ENCODE data around the gene NKD2. TPM values are rescaled to one million over a fixed set of nuclear protein-coding genes. Genes with fewer than 3 reads are reported as not detected.
"Not testable (repeated sequence)": the region's sequence is repeated elsewhere in the genome, so short reads cannot be mapped to it uniquely, and the experiment has no call there.

NKD2 gene
- total RNA-seq, 1 donor from 2014 or later: 20.6 TPM

- DNase-seq (ENCODE audit: low read depth, low spot score): no peak
- no peak for TF ChIP-seq CTCF (conservative IDR thresholded peaks at IDR 0.05)
- H3K9me3 Mint-ChIP-seq: no peaks in the 10 kb centered on the region
- no peak overlapping the region for H3K4me3 Mint-ChIP-seq
- H3K27me3 Mint-ChIP-seq (ENCODE audit: low read depth): no peaks in the 10 kb centered on the region
- peaks cover 11% of the 10 kb centered on the region for H3K4me1 Mint-ChIP-seq
- H3K36me3 Mint-ChIP-seq (ENCODE audit: low read depth): no peaks in the 10 kb centered on the region
- H3K27ac Mint-ChIP-seq (ENCODE audit: unreplicated experiment): no peak overlapping the region
These were observed 9.3 kb downstream of the NKD2 start for GRCh38 chr5:1017691-1018455.

GRCh38 chr5:1018596-1018995 is 10.0 kb downstream of the NKD2 start:
- H3K27me3 Mint-ChIP-seq (ENCODE audit: low read depth): no peaks in the 10 kb centered on the region
- TF ChIP-seq CTCF (conservative IDR thresholded peaks at IDR 0.05): no peak
- no peaks in the 10 kb centered on the region for H3K36me3 Mint-ChIP-seq (ENCODE audit: low read depth)
- peaks cover 11% of the 10 kb centered on the region for H3K4me1 Mint-ChIP-seq
- H3K4me3 Mint-ChIP-seq: no peak overlapping the region
- no peaks in the 10 kb centered on the region for H3K9me3 Mint-ChIP-seq
- no peak for DNase-seq (ENCODE audit: low read depth, low spot score)
- no peak overlapping the region for H3K27ac Mint-ChIP-seq (ENCODE audit: unreplicated experiment)

GRCh38 chr5:1019001-1019905 is 10.7 kb downstream of the NKD2 start:
- H3K4me3 Mint-ChIP-seq: no peak overlapping the region
- H3K9me3 Mint-ChIP-seq: no peaks in the 10 kb centered on the region
- peaks cover 11% of the 10 kb centered on the region for H3K4me1 Mint-ChIP-seq
- H3K27me3 Mint-ChIP-seq (ENCODE audit: low read depth): no peaks in the 10 kb centered on the region
- H3K27ac Mint-ChIP-seq (ENCODE audit: unreplicated experiment): no peak overlapping the region
- H3K36me3 Mint-ChIP-seq (ENCODE audit: low read depth): no peaks in the 10 kb centered on the region
- DNase-seq (ENCODE audit: low read depth, low spot score): no peak
- TF ChIP-seq CTCF (conservative IDR thresholded peaks at IDR 0.05): no peak

GRCh38 chr5:1020452-1020961 is 11.9 kb downstream of the NKD2 start:
- peaks cover 11% of the 10 kb centered on the region for H3K4me1 Mint-ChIP-seq
- no peak overlapping the region for H3K4me3 Mint-ChIP-seq
- DNase-seq (ENCODE audit: low read depth, low spot score): no peak
- H3K27me3 Mint-ChIP-seq (ENCODE audit: low read depth): no peaks in the 10 kb centered on the region
- no peak for TF ChIP-seq CTCF (conservative IDR thresholded peaks at IDR 0.05)
- no peak overlapping the region for H3K27ac Mint-ChIP-seq (ENCODE audit: unreplicated experiment)
- no peaks in the 10 kb centered on the region for H3K36me3 Mint-ChIP-seq (ENCODE audit: low read depth)
- no peaks in the 10 kb centered on the region for H3K9me3 Mint-ChIP-seq

GRCh38 chr5:1021136-1021968 is 12.8 kb downstream of the NKD2 start:
- no peak overlapping the region for H3K4me3 Mint-ChIP-seq
- no peaks in the 10 kb centered on the region for H3K9me3 Mint-ChIP-seq
- DNase-seq (ENCODE audit: low read depth, low spot score): no peak
- H3K36me3 Mint-ChIP-seq (ENCODE audit: low read depth): no peaks in the 10 kb centered on the region
- peaks cover 11% of the 10 kb centered on the region for H3K4me1 Mint-ChIP-seq
- H3K27me3 Mint-ChIP-seq (ENCODE audit: low read depth): no peaks in the 10 kb centered on the region
- TF ChIP-seq CTCF (conservative IDR thresholded peaks at IDR 0.05): no peak
- no peak overlapping the region for H3K27ac Mint-ChIP-seq (ENCODE audit: unreplicated experiment)

GRCh38 chr5:1021969-1022336 is 13.4 kb downstream of the NKD2 start:
- not testable (repeated sequence) for H3K36me3 Mint-ChIP-seq (ENCODE audit: low read depth); H3K4me1 Mint-ChIP-seq; H3K27me3 Mint-ChIP-seq (ENCODE audit: low read depth); H3K4me3 Mint-ChIP-seq; DNase-seq (ENCODE audit: low read depth, low spot score); H3K9me3 Mint-ChIP-seq; H3K27ac Mint-ChIP-seq (ENCODE audit: unreplicated experiment)
